Aorta (tissue), 5 donors: ENCODE measurements around the gene EML1. TPM values are rescaled to one million over a fixed set of nuclear protein-coding genes. Genes with fewer than 3 reads are reported as not detected.
"Not testable (repeated sequence)": the region's sequence is repeated elsewhere in the genome, so short reads cannot be mapped to it uniquely, and the experiment has no call there.

Experiments used
- ATAC-seq: fragments of 200-7000 bp; cut with Tn5 transposase; one replicate; pipeline ENCODE4 v1.9.1; 2022; ENCODE audit warnings: moderate library complexity; ENCODE audit not compliant: low FRiP score
- DNase-seq, 2 donors: peaks; one replicate each; pipeline ENCODE4 v3.0.0-alpha.2; 2020
- H3K27ac ChIP-seq, 2 donors: one replicate each; pipeline ENCODE4 v1.5.1; 2013; ENCODE audit warnings: low read length in 2 of 2, mild to moderate bottlenecking in 2 of 2, moderate library complexity in 2 of 2, control low read depth in 1 of 2, inconsistent platforms in 1 of 2, low read depth in 1 of 2
- H3K27me3 ChIP-seq, 2 donors: one replicate each; pipeline ENCODE4 v1.6.1; 2013; ENCODE audit warnings: control low read depth in 1 of 2, low read length in 1 of 2, mild to moderate bottlenecking in 1 of 2, moderate library complexity in 1 of 2; ENCODE audit not compliant: insufficient read depth in 2 of 2, control insufficient read depth in 1 of 2
- H3K36me3 ChIP-seq, 2 donors: one replicate each; pipeline ENCODE4 v1.6.1; 2013; ENCODE audit warnings: control low read depth in 1 of 2, low read length in 1 of 2, mild to moderate bottlenecking in 1 of 2; ENCODE audit not compliant: insufficient read depth in 2 of 2, control insufficient read depth in 1 of 2
- H3K4me1 ChIP-seq, 2 donors: one replicate each; pipeline ENCODE4 v1.6.1; 2013; ENCODE audit warnings: low read length in 2 of 2, control low read depth in 1 of 2, mild to moderate bottlenecking in 1 of 2, moderate library complexity in 1 of 2; ENCODE audit not compliant: insufficient read depth in 2 of 2, control insufficient read depth in 1 of 2
- H3K4me3 ChIP-seq, 2 donors: one replicate each; pipeline ENCODE4 v1.5.1; 2013; ENCODE audit warnings: low read length in 2 of 2, control low read depth in 1 of 2, mild to moderate bottlenecking in 1 of 2
- H3K9me3 ChIP-seq: one replicate; pipeline ENCODE4 v1.6.1; 2013; ENCODE audit warnings: mild to moderate bottlenecking, low read length; ENCODE audit not compliant: control insufficient read depth
- WGBS, 2 donors: extraction: QIAGEN DNeasy Blood & Tissue Kit; methylation state at CpG; one replicate each; pipeline ENCODE4 v1.1.7; 2013; 5-methylcytosine and 5-hydroxymethylcytosine counted together
- intact Hi-C, 2 donors: fragments of 100-400 bp; cut with DNase I; formaldehyde crosslinking; loops; one replicate each; pipeline versions ENCODE4 v1.14.2 to v1.15.0; 2022
- polyA plus RNA-seq, 2 donors: library from polyadenylated mRNA; stranded (reverse); fragments of 200-250 nt; gene quantifications; one replicate each; pipeline ENCODE4 v1.2.3, GENCODE V29; 2013
- total RNA-seq, 2 donors: library from RNA; stranded (reverse); fragmentation: NEBNext Ultra II Directional; extraction: Animal tissue kit (Norgen Biotek cat#: 25700); gene quantifications; one replicate each; pipeline ENCODE4 v1.2.1, GENCODE V29; 2021
- donor health status: healthy with polysubstance abuse.
- donor health status: Bipolar disorder and iron deficiency.
- donor health status: DM: no; HTN: no; CAD: no.
- donor health status: DM: no; HTN: no; CAD: no.
- donor health status: DM: yes; HTN: yes; CAD: no.

Gene EML1
- total and polyA plus RNA-seq, 4 donors: 4.8 to 62.0 (median 36.6) TPM

DNA sequence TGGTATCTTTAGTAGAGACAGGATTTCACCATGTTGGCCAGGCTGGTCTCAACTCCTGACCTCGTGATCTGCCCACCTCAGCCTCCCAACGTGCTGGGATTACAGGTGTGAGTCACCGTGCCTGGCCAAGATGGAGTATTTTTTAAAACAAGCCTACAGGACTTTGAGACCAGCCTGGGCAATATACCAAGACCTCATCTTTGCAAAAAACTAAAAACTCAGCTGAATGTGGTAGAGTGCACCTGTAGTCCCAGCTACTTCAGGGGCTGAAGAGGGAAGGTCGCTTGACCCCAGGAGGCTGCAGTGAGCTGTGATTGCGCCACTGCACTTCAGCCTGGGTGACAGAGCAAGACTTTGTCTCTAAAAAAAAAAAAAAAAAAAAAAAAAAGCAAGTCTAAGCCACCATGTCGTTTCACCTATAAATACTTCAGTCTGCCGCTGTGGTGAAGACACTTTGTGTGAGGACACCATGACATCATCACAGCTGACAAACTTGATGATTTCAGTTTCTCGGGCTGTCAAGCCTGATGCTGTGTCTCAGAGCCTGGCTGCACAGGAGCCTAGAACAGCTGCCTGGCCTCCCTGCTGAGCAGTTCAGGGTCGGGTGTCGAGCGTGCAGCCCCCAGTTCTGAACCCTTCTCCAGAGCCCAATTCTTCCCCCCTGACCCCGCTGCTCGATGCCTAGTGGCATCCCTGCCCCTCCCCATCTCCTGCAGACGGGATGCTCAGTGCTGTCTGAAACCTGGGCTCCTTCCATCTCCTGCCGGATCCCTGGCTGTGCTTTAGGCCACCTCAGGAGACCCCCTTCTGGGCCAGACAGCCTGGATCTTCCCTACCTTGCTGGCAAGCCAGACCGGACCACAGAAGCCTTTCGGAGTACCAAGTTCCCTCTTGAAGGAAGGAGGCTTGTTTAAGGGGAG, 152.8 kb downstream of the EML1 start:
- H3K27ac ChIP-seq: no peak overlapping the region
- WGBS, 2 donors: 66 to 72% methylated on average over 17 of the region's 17 CpGs
- peak; percentile 36 for ATAC-seq
- H3K36me3 ChIP-seq: no peaks in the 10 kb centered on the region
- H3K4me3 ChIP-seq: no peak overlapping the region
- no peak for DNase-seq
- no peaks in the 10 kb centered on the region for H3K4me1 ChIP-seq
- intact Hi-C loops: no loop called here
- no peaks in the 10 kb centered on the region for H3K27me3 ChIP-seq
- no peaks in the 10 kb centered on the region for H3K9me3 ChIP-seq

- Histone ChIP-seq H3K4me1 (no peaks in the 10 kb centered on the region), H3K4me3 (no peak overlapping the region), H3K27ac (no peak overlapping the region), H3K27me3 (no peaks in the 10 kb centered on the region), H3K9me3 (no peaks in the 10 kb centered on the region), H3K36me3 (no peaks in the 10 kb centered on the region)
- ATAC-seq (peak; percentile 5), DNase-seq (no peak)
- WGBS, 2 donors: 30% methylated on average over 33 of the region's 33 CpGs
- intact Hi-C loops: no loop called here
Measured at GRCh38 chr14:99946652-99947489, 153.7 kb downstream of the EML1 start.

DNA sequence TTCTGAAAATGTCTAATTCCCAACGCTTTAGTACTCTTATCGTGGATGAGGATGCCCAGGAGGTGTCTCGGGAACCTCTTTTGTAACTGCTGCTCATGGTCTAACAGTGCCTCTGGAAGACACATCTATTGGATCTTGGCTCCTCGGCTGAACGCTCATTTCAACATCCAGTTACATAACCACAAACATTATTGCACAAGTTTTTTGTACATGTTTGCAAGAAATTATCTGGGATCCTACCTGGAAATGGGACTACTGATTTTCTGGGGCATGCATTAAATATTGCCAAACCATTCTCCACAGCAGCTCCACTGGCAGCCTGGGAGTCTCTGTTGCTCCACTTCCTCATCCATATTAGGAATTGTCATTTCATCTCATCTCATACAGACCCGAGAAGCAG, 154.5 kb downstream of the EML1 start:
- Histone ChIP-seq H3K4me1 (no peaks in the 10 kb centered on the region), H3K9me3 (no peaks in the 10 kb centered on the region), H3K4me3 (no peak overlapping the region), H3K36me3 (no peaks in the 10 kb centered on the region), H3K27ac (no peak overlapping the region), H3K27me3 (no peaks in the 10 kb centered on the region)
- intact Hi-C loops: no loop called here
- 81% methylated on average over 6 of the region's 6 CpGs for WGBS, 2 donors
- ATAC-seq (peak; percentile 64), DNase-seq (no peak)

DNA sequence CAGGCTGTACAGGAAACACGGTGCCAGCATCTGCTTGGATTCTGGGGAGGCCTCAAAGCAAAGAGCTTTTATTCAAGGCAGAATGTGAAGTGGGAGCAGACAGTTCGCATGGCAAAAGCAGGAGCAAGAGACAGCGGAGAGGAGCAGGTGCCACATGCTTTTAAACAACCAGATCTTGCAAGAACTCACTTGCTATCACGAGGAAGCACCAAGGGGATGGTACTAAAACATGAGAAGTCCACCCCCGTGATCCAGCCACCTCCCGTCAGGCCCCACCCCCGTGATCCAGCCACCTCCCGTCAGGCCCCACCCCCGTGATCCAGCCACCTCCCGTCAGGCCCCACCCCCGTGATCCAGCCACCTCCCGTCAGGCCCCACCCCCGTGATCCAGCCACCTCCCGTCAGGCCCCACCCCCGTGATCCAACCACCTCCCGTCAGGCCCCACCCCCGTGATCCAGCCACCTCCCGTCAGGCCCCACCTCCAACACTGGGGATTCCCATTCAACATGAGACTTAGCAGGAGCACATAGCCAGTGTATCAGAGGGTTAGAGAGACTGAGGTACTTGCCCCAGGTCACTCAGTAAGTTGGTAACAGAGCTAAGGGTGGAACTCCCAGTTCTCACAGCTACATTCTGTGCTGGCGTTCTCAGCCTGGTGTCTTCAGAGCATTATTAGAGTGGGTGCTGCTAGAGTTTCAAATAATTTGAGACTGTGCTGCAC, 156.0 kb downstream of the EML1 start:
- H3K27ac ChIP-seq, H3K4me3 ChIP-seq, H3K27me3 ChIP-seq, H3K4me1 ChIP-seq, H3K36me3 ChIP-seq, ATAC-seq, H3K9me3 ChIP-seq, intact Hi-C loops: not testable (repeated sequence)
- DNase-seq: peak; percentile 46 to 77
- 40 to 51% methylated on average over 10 to 15 of the region's 19 CpGs for WGBS, 2 donors

- H3K36me3 ChIP-seq: no peaks in the 10 kb centered on the region
- no peak for DNase-seq
Measured at GRCh38 chr14:99950181-99950580, 157.0 kb downstream of the EML1 start.

DNA sequence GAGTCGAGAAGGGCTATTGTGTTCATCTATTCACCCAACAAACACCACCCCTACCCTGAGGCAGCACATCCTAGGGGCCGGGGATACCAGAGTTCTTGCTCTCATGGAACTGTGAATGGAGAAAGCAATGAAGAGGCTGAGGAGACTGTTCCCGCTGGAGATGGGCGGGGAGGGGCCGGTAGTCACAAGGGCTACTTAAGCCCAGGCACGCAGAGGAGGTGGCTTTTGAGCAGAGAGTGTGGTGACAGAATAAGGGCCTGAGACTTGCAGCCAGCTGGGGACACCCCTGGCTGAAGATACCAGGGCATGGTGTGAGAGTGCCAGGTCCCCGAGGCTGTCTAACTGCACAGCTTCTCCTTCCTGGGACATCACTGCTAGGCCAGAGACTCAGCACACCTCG, 157.9 kb downstream of the EML1 start:
- no peaks in the 10 kb centered on the region for H3K4me1 ChIP-seq
- no peak for ATAC-seq
- H3K27me3 ChIP-seq: no peaks in the 10 kb centered on the region
- no peaks in the 10 kb centered on the region for H3K9me3 ChIP-seq
- WGBS, 2 donors: 76 to 81% methylated on average over 8 of the region's 8 CpGs
- no peak for DNase-seq
- intact Hi-C loops: no loop called here
- H3K4me3 ChIP-seq: no peak overlapping the region
- no peak overlapping the region for H3K27ac ChIP-seq
- no peaks in the 10 kb centered on the region for H3K36me3 ChIP-seq

More at GRCh38 chr14:99950181-99950580, 157.0 kb downstream of the EML1 start:
- WGBS, 2 donors: 30 to 36% methylated on average over 8 of the region's 8 CpGs
- ATAC-seq: no peak
- Histone ChIP-seq H3K9me3 (no peaks in the 10 kb centered on the region), H3K27me3 (no peaks in the 10 kb centered on the region), H3K4me3 (no peak overlapping the region), H3K4me1 (no peaks in the 10 kb centered on the region), H3K27ac (no peak overlapping the region)
- intact Hi-C loops: no loop called here

GRCh38 chr14:99952039-99952438, 158.8 kb downstream of the EML1 start:
- 94 to 98% methylated on average over 4 of the region's 4 CpGs for WGBS, 2 donors
- no peak for DNase-seq
- Histone ChIP-seq H3K4me1 (no peaks in the 10 kb centered on the region), H3K9me3 (no peaks in the 10 kb centered on the region), H3K36me3 (no peaks in the 10 kb centered on the region), H3K4me3 (no peak overlapping the region), H3K27me3 (no peaks in the 10 kb centered on the region), H3K27ac (no peak overlapping the region)
- no peak for ATAC-seq
- intact Hi-C loops: no loop called here

- H3K36me3 ChIP-seq: no peaks in the 10 kb centered on the region
- H3K4me3 ChIP-seq: no peak overlapping the region
- no peak overlapping the region for H3K27ac ChIP-seq
- no peak for ATAC-seq
- intact Hi-C loops: no loop called here
- 39 to 41% methylated on average over 2 of the region's 2 CpGs for WGBS, 2 donors
- DNase-seq: no peak
- no peaks in the 10 kb centered on the region for H3K9me3 ChIP-seq
- H3K4me1 ChIP-seq: no peaks in the 10 kb centered on the region
- H3K27me3 ChIP-seq: no peaks in the 10 kb centered on the region
Measured at GRCh38 chr14:99952453-99952852, 159.2 kb downstream of the EML1 start.
